OCI-LY3 (cell line): ENCODE results near the gene BTRC.

Experiments used
- H2AFZ ChIP-seq: fragments of 200-600, 300-600 bp; shearing (Covaris generic); 2 replicates; pipeline ENCODE4 v1.6.0; 2014; ENCODE audit warnings: antibody characterized with exemption, low read depth, low read length
- H3K27ac ChIP-seq: fragments of 200-600, 300-600 bp; sonication (generic); 2 replicates; pipeline ENCODE4 v1.5.1; 2014; ENCODE audit warnings: mild to moderate bottlenecking, low read length, moderate library complexity, mixed read lengths
- H3K27me3 ChIP-seq: fragments of 200-600, 300-600 bp; sonication (generic); 2 replicates; pipeline ENCODE4 v1.6.1; 2014; ENCODE audit warnings: low read depth, low read length, mixed read lengths
- H3K36me3 ChIP-seq: fragments of 200-600, 300-600 bp; sonication (generic); replicated peaks from 2 replicates; pipeline ENCODE3; 2014; ENCODE audit warnings: low read depth, low read length, mixed read lengths
- H3K4me1 ChIP-seq: fragments of 300-600, 200-600 bp; sonication (generic); 2 replicates; pipeline ENCODE4 v1.6.1; 2014; ENCODE audit warnings: low read length, mixed read lengths
- H3K4me2 ChIP-seq: fragments of 200-600, 300-600 bp; sonication (generic); 2 replicates; pipeline ENCODE4 v1.6.1; 2014; ENCODE audit warnings: low read length, mixed read lengths
- H3K4me3 ChIP-seq: fragments of 300-600, 200-600 bp; sonication (generic); 2 replicates; pipeline ENCODE4 v1.5.1; 2014; ENCODE audit warnings: antibody characterized with exemption, mild to moderate bottlenecking, low read length, moderate library complexity
- H3K79me2 ChIP-seq: fragments of 300-600, 200-600 bp; shearing (Covaris generic); 2 replicates; pipeline ENCODE4 v1.6.1; 2014; ENCODE audit warnings: mild to moderate bottlenecking, low read length, mixed read lengths
- H3K9ac ChIP-seq: fragments of 300-600, 200-600 bp; shearing (Covaris generic); 2 replicates; pipeline ENCODE4 v1.6.0; 2014; ENCODE audit warnings: mild to moderate bottlenecking, low read length, moderate library complexity
- H3K9me3 ChIP-seq: fragments of 200-600, 300-600 bp; shearing (Covaris generic); 2 replicates; pipeline ENCODE4 v1.6.1; 2014; ENCODE audit warnings: low read length, mixed read lengths; ENCODE audit not compliant: insufficient read depth
- H4K20me1 ChIP-seq: fragments of 200-600, 300-600 bp; sonication (generic); 2 replicates; pipeline ENCODE4 v1.6.1; 2016; ENCODE audit warnings: low read length, mixed read lengths; ENCODE audit not compliant: insufficient read depth
- EZH2phosphoT487 ChIP-seq: fragments of 200-600 bp; shearing (Covaris generic); IDR thresholded peaks from 2 replicates; pipeline ENCODE4 v1.6.1; 2018; ENCODE audit warnings: antibody characterized with exemption, mixed run types, low read depth
- TF ChIP-seq, protein P1 (sequence below): fragments of 200-600, 300-600 bp; sonication (generic); IDR thresholded peaks from 2 replicates; pipeline ENCODE4 v1.5.1; 2014; ENCODE audit warnings: antibody characterized with exemption, low read length, low read depth

BTRC gene

DNA sequence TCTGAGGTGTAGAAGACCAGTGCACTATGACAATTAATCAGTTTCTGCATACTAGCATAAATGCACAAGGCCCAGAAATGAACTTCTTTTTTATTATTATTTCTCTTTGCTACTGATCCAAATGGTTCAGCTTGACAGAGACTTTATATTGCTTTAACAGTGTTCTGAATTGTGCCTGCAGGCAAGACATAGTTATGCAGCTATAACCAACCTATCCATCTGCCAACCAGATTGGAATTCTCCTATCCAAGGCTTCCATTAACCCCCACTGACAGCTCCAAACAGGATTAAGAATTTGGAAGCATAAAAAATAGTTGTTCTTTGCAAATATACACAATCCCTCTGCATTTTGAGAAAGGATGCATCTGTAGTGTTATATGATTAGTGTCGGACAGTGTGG, 98.2 kb downstream of the BTRC start:
- no peaks in the 10 kb centered on the region for H3K9me3 ChIP-seq
- no peak overlapping the region for H3K27ac ChIP-seq
- H3K9ac ChIP-seq: no peak overlapping the region
- no peaks in the 10 kb centered on the region for H4K20me1 ChIP-seq
- no peaks in the 10 kb centered on the region for H3K79me2 ChIP-seq
- H3K36me3 ChIP-seq: no peaks in the 10 kb centered on the region
- no peak for TF ChIP-seq EZH2phosphoT487
- TF ChIP-seq, protein P1, sequence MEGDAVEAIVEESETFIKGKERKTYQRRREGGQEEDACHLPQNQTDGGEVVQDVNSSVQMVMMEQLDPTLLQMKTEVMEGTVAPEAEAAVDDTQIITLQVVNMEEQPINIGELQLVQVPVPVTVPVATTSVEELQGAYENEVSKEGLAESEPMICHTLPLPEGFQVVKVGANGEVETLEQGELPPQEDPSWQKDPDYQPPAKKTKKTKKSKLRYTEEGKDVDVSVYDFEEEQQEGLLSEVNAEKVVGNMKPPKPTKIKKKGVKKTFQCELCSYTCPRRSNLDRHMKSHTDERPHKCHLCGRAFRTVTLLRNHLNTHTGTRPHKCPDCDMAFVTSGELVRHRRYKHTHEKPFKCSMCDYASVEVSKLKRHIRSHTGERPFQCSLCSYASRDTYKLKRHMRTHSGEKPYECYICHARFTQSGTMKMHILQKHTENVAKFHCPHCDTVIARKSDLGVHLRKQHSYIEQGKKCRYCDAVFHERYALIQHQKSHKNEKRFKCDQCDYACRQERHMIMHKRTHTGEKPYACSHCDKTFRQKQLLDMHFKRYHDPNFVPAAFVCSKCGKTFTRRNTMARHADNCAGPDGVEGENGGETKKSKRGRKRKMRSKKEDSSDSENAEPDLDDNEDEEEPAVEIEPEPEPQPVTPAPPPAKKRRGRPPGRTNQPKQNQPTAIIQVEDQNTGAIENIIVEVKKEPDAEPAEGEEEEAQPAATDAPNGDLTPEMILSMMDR: no peak
- H3K4me1 ChIP-seq: no peaks in the 10 kb centered on the region
- no peak overlapping the region for H3K4me3 ChIP-seq
- H3K27me3 ChIP-seq: no peaks in the 10 kb centered on the region
- H3K4me2 ChIP-seq: no peak overlapping the region
- no peak overlapping the region for H2AFZ ChIP-seq

DNA sequence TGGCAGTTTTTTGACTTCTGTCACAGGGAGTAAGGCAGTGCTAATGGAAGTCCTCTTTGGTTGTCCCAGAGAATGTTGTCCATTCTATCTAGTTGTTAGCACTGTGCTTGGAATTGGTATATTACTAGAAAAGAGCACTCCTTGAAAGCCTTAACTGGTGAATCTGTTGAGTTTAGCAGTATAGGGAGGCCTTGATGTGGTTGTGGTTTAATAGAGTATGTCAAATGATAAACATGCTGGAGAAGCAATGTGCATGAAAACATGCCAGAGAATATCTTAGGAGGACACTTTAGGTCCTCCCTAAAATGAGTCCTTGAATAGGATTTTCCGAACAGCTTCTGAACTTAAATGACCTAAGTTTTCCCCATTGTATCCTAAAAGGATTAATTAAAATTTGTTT, 98.6 kb downstream of the BTRC start:
- H3K4me1 ChIP-seq: no peaks in the 10 kb centered on the region
- H3K27ac ChIP-seq: no peak overlapping the region
- no peak overlapping the region for H3K4me2 ChIP-seq
- no peaks in the 10 kb centered on the region for H3K79me2 ChIP-seq
- H3K36me3 ChIP-seq: no peaks in the 10 kb centered on the region
- H3K9me3 ChIP-seq: no peaks in the 10 kb centered on the region
- H4K20me1 ChIP-seq: no peaks in the 10 kb centered on the region
- no peak overlapping the region for H3K4me3 ChIP-seq
- H2AFZ ChIP-seq: no peak overlapping the region
- no peaks in the 10 kb centered on the region for H3K27me3 ChIP-seq
- TF ChIP-seq, protein P1: no peak
- no peak for TF ChIP-seq EZH2phosphoT487
- no peak overlapping the region for H3K9ac ChIP-seq

DNA sequence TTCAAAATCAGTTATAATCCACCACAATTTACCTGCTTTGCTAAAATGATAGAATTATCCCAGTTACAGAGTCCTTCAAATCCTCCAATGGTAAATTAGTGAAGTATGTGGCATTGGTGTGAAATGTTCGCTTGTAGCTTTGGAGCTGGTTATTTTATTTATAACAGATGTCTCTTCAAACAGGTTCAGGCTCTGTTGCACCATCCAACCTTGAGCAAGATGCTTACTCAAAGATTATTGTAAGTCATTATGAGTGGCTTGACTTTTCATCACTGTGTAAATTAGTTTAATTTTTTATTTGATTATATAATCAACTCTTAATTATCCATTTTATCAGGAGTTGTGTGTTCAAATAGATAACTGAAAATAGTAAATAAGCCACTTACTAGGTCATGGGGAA, 99.4 kb downstream of the BTRC start:
- H3K79me2 ChIP-seq: no peaks in the 10 kb centered on the region
- no peak overlapping the region for H3K9ac ChIP-seq
- H3K4me3 ChIP-seq: no peak overlapping the region
- no peak overlapping the region for H2AFZ ChIP-seq
- H3K4me2 ChIP-seq: no peak overlapping the region
- H3K9me3 ChIP-seq: no peaks in the 10 kb centered on the region
- no peak overlapping the region for H3K27ac ChIP-seq
- TF ChIP-seq EZH2phosphoT487: no peak
- TF ChIP-seq, protein P1: no peak
- H3K27me3 ChIP-seq: no peaks in the 10 kb centered on the region
- H3K36me3 ChIP-seq: no peaks in the 10 kb centered on the region
- no peaks in the 10 kb centered on the region for H3K4me1 ChIP-seq
- H4K20me1 ChIP-seq: no peaks in the 10 kb centered on the region

DNA sequence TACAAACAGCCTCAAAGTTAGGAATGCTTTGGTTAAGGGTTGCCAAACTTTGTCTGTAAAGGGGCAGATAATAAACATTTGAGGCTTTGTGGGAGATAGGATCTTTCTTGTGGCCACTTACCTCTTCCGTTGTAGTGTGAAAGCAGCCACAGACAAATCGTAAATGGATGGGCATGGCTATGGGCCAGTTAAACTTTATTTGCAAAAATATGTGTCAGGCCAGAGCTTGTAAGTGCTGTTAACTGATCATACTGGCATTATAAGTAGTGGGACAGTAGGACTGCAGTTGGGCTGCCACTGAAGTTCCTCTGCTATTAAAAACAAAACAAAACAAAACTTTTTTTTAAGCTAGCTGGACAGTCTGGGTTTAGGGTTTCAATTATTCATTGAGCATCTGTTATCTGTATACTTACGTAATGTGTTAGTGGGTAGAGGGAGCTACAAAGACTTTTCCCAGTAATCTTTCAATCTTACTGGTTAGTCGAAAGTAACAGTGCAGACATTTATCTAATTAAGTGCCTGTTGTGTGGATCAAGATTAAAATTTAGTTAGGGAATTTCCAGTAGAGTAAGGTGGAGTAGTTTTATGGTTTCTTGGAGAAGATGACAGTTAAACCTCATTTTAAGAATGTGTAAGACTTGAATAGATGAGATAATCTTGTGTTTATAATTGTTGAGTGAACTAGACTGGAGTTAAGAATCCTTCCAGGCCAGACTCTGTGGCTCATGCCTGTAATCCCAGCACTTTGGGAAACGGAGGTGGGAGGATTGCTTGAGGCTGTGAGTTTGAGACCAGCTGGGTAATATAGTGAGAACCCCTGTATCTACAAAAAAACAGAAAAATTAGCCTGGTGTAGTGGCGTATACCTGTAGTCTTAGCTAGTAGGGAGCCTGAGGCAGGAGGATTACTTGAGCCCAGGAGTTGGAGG, 100.1 kb downstream of the BTRC start:
- Histone ChIP-seq H3K27ac (no peak overlapping the region), H3K4me1 (no peaks in the 10 kb centered on the region), H3K9me3 (no peaks in the 10 kb centered on the region), H3K27me3 (no peaks in the 10 kb centered on the region), H3K36me3 (no peaks in the 10 kb centered on the region), H3K9ac (no peak overlapping the region), H3K4me2 (no peak overlapping the region), H3K4me3 (no peak overlapping the region), H2AFZ (no peak overlapping the region), H3K79me2 (no peaks in the 10 kb centered on the region), H4K20me1 (no peaks in the 10 kb centered on the region)
- TF ChIP-seq, protein P1: no peak
- TF ChIP-seq EZH2phosphoT487: no peak
